ENCODE data around the gene MRPS5. TPM values are rescaled to one million over a fixed set of nuclear protein-coding genes. Genes with fewer than 3 reads are reported as not detected.

The MRPS5 gene
- total RNA-seq, 2 experiments from 2014 or later: 89.6 to 90.2 TPM

DNA sequence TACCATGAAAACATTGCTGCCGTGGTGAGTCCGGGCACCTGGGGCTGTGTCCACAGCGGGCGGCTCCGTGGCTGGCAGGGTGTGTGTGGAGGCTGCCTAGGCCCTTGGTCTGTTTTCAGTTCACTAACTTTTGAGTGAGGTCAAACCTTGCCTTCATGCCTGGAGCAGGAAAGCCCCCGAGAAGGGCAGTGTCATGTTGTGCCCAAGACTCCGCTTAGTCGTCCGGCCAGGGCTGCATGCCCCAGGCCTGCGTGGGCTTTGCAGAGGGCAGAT is 72.0 kb downstream of the MRPS5 start:
- Histone ChIP-seq H3K27ac (ENCODE audit: low read depth, low read length, poor library complexity, severe bottlenecking) (no peak overlapping the region), H3K4me1 (ENCODE audit: insufficient read depth, low read length, poor library complexity, severe bottlenecking) (no peaks in the 10 kb centered on the region)
- TF ChIP-seq EZH2phosphoT487 (IDR thresholded peaks at IDR 0.05; ENCODE audit: borderline replicate concordance, low read depth, low read length) (no peak), CTCF (conservative IDR thresholded peaks at IDR 0.05; ENCODE audit: low read length) (no peak)

DNA sequence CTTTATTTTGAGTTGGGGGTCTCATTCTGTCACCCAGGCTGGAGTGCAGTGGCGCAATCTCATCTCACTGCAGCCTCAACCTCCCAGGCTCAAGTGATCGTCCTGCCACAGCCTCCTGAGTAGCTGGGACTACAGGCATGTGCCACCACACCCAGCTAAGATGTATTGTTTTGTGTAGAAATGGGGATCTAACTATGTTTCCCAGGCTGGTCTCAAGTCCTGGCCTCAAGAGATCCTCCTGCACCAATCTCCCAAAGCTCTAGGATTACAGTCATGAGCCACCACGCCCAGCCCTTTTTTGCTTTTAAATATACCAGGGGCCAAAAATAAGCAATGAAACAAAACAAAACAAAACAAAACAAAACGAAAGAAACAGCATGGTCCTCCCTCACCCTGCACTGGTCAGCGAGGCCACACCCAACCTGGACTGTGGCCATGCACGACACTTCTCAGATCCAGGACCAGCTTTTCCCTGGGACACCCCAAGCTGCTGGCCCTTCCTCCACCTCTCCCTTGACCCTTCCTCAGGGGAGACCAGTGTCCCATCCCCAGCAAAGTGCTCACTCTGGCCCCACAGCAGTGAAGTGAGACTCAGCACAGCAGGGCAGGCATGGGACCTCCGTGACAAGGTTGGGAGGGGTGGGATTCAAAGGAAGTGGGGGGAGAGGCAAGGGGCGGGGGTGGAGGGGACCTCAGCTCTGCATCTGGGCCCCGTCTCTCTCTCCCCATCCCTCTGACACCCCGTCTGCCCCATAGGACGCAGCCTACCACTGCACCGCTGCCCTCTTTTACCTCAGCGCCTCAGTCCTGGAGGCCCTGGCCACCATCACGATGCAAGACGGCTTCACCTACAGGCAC is 72.6 kb downstream of the MRPS5 start:
- H3K4me3 ChIP-seq (ENCODE audit: low read depth, low read length, poor library complexity, severe bottlenecking): no peak overlapping the region

More for the DNA sequence above, 72.0 kb downstream of the MRPS5 start:
- no peak overlapping the region for H3K4me2 ChIP-seq (ENCODE audit: low read length)
- no peak overlapping the region for H3K4me3 ChIP-seq (ENCODE audit: low read depth, low read length, poor library complexity, severe bottlenecking)
- no peaks in the 10 kb centered on the region for H3K79me2 ChIP-seq (ENCODE audit: insufficient read depth, low read depth, low read length)
- BruUV-seq (replicated peaks): no TSS peak
- intact Hi-C loops (cut with micrococcal nuclease; ENCODE audit: unreplicated experiment): no loop called here
- no peak overlapping the region for H2AFZ ChIP-seq (ENCODE audit: low read length)
- CTCF ChIA-PET (ENCODE audit: unreplicated experiment): no interaction called here
- H3K9me2 ChIP-seq (ENCODE audit: insufficient read depth, low read length): no peaks in the 10 kb centered on the region
- no peaks in the 10 kb centered on the region for H3K9me3 ChIP-seq (ENCODE audit: low read length)
- no peaks in the 10 kb centered on the region for H3K36me3 ChIP-seq (ENCODE audit: insufficient read depth, low read length)
- POLR2A ChIA-PET: no interaction called here
- no peak for DNase-seq (ENCODE audit: low spot score)
- H4K20me1 ChIP-seq (ENCODE audit: insufficient read depth, low read length): no peaks in the 10 kb centered on the region

More for the DNA sequence above, 72.6 kb downstream of the MRPS5 start:
- intact Hi-C loops (cut with micrococcal nuclease; ENCODE audit: unreplicated experiment): no loop called here
- no peaks in the 10 kb centered on the region for H3K79me2 ChIP-seq (ENCODE audit: insufficient read depth, low read depth, low read length)
- no peak overlapping the region for H3K4me2 ChIP-seq (ENCODE audit: low read length)
- no peak for TF ChIP-seq CTCF (conservative IDR thresholded peaks at IDR 0.05; ENCODE audit: low read length)
- no peak for TF ChIP-seq EZH2phosphoT487 (IDR thresholded peaks at IDR 0.05; ENCODE audit: borderline replicate concordance, low read depth, low read length)
- POLR2A ChIA-PET: no interaction called here
- no peaks in the 10 kb centered on the region for H3K36me3 ChIP-seq (ENCODE audit: insufficient read depth, low read length)
- no TSS peak for BruUV-seq (replicated peaks)
- H3K27ac ChIP-seq (ENCODE audit: low read depth, low read length, poor library complexity, severe bottlenecking): no peak overlapping the region
- H3K4me1 ChIP-seq (ENCODE audit: insufficient read depth, low read length, poor library complexity, severe bottlenecking): no peaks in the 10 kb centered on the region
- H4K20me1 ChIP-seq (ENCODE audit: insufficient read depth, low read length): no peaks in the 10 kb centered on the region
- CTCF ChIA-PET (ENCODE audit: unreplicated experiment): no interaction called here
- no peaks in the 10 kb centered on the region for H3K9me3 ChIP-seq (ENCODE audit: low read length)
- H2AFZ ChIP-seq (ENCODE audit: low read length): no peak overlapping the region
- H3K9me2 ChIP-seq (ENCODE audit: insufficient read depth, low read length): no peaks in the 10 kb centered on the region
- DNase-seq (ENCODE audit: low spot score): no peak

All from OCI-LY7 (cell line).